GM18499 (cell line): ENCODE results near the gene APOO.
"Not testable (repeated sequence)": the region's sequence is repeated elsewhere in the genome, so short reads cannot be mapped to it uniquely, and the experiment has no call there.

Experiments used
- ATAC-seq: cut with Tn5 transposase; IDR thresholded peaks from one replicate; pipeline ENCODE4 v1.9.1; 2021; ENCODE audit warnings: moderate number of reproducible peaks; ENCODE audit not compliant: insufficient read depth, unreplicated experiment

The APOO gene

GRCh38 chrX:23864742-23865326, 42.9 kb downstream of the APOO start:
- no peak for ATAC-seq

- ATAC-seq, result not testable (repeated sequence)
Measured at GRCh38 chrX:23861952-23862351, 45.8 kb downstream of the APOO start.

GRCh38 chrX:23861215-23861896, 46.4 kb downstream of the APOO start:
- ATAC-seq, result no peak

GRCh38 chrX:23859238-23859637, 48.5 kb downstream of the APOO start:
- ATAC-seq, result not testable (repeated sequence)

- no peak for ATAC-seq
Measured at GRCh38 chrX:23857935-23858334, 49.8 kb downstream of the APOO start.

GRCh38 chrX:23857363-23857762, 50.4 kb downstream of the APOO start:
- no peak for ATAC-seq

GRCh38 chrX:23855569-23855968, 52.2 kb downstream of the APOO start:
- ATAC-seq, result no peak

GRCh38 chrX:23854945-23855344, 52.8 kb downstream of the APOO start:
- no peak for ATAC-seq

GRCh38 chrX:23854122-23854521, 53.6 kb downstream of the APOO start:
- ATAC-seq, result no peak

- ATAC-seq, result no peak
Measured at GRCh38 chrX:23851544-23851943, 56.2 kb downstream of the APOO start.

- ATAC-seq, result no peak
Measured at GRCh38 chrX:23849241-23849640, 58.5 kb downstream of the APOO start.

- ATAC-seq, result no peak
Measured at GRCh38 chrX:23845351-23845817, 62.4 kb downstream of the APOO start.

GRCh38 chrX:23844502-23845138, 63.1 kb downstream of the APOO start:
- ATAC-seq, result no peak

GRCh38 chrX:23841847-23842522, 65.8 kb downstream of the APOO start:
- ATAC-seq, result no peak

GRCh38 chrX:23840674-23841073, 67.1 kb downstream of the APOO start:
- ATAC-seq, result no peak

GRCh38 chrX:23838953-23839352, 68.8 kb downstream of the APOO start:
- no peak for ATAC-seq

GRCh38 chrX:23832721-23833120, 75.0 kb downstream of the APOO start:
- ATAC-seq, result no peak

GRCh38 chrX:23828881-23829280, 78.9 kb downstream of the APOO start:
- no peak for ATAC-seq

- no peak for ATAC-seq
Measured at GRCh38 chrX:23826653-23827052, 81.1 kb downstream of the APOO start.

- ATAC-seq, result no peak
Measured at GRCh38 chrX:23826216-23826615, 81.5 kb downstream of the APOO start.

- ATAC-seq, result no peak
Measured at GRCh38 chrX:23825675-23826074, 82.1 kb downstream of the APOO start.
